H7 (cell line): Measurements from ENCODE around the gene SLC22A8. TPM values are rescaled to one million over a fixed set of nuclear protein-coding genes. Genes with fewer than 3 reads are reported as not detected.
"Not testable (repeated sequence)": the region's sequence is repeated elsewhere in the genome, so short reads cannot be mapped to it uniquely, and the experiment has no call there.

Source experiments
- DNase-seq: peaks from one replicate; pipeline ENCODE4 v3.0.0; 2012
- H3K27me3 ChIP-seq: 2 replicates; pipeline ENCODE4 v1.6.0; 2011; ENCODE audit warnings: mild to moderate bottlenecking, low read length; ENCODE audit not compliant: control insufficient read depth, insufficient read depth
- H3K36me3 ChIP-seq: replicated peaks from 2 replicates; pipeline ENCODE4 v1.5.1; 2011; ENCODE audit warnings: low read length; ENCODE audit not compliant: control insufficient read depth, insufficient read depth
- H3K4me3 ChIP-seq: 2 replicates; pipeline ENCODE4 v1.5.1; 2011; ENCODE audit warnings: low read depth, mild to moderate bottlenecking, control low read depth, low read length, moderate library complexity; ENCODE audit not compliant: insufficient read depth
- total RNA-seq: library from RNA; depleted of rRNA; stranded (reverse); fragments of >200 nt; shearing (Covaris generic); gene quantifications from 2 replicates; pipeline ENCODE4 v1.2.3, GENCODE V29; 2014; rRNA removed

Gene SLC22A8
- total RNA-seq, 1 experiment from 2014 or later = not detected

DNA sequence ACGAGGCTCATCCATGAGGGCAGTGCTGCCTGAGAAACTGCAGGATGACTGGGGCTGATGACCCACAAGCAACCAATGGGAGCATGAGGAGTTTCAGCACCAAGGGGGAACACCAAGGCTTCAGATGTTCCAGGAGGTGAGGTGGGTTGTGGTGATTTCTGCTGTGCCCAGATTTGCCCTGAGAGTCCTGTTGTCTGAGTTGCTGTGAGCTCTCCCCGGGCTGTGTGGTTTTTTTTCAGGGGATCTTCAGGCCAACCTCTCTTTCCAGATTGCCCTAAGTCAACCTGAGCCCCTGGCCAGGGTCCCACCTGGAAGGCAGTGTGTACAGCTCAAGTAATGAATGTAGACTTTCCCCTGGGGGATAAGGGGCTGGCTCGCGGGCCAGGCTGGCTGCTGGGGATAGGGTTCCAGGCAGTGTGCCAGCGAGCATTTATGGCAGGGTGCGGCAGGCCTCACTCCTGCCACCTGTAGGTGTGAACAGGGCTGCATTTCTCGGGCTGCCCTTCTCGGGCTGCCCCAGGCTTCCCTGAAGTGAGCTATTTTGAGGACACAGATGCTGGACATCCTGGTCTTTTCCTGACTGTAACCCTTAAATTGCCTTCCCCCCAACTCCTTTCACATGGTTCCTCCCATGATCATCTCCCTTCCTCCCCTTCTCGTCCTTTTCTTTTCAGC is 40.7 kb downstream of the SLC22A8 start:
- Histone ChIP-seq H3K27me3 (peaks cover 2% of the 10 kb centered on the region; the same call in 1 of the 2 replicates), H3K4me3 (no peak overlapping the region), H3K36me3 (no peaks in the 10 kb centered on the region)
- peak; percentile 83 for DNase-seq

DNA sequence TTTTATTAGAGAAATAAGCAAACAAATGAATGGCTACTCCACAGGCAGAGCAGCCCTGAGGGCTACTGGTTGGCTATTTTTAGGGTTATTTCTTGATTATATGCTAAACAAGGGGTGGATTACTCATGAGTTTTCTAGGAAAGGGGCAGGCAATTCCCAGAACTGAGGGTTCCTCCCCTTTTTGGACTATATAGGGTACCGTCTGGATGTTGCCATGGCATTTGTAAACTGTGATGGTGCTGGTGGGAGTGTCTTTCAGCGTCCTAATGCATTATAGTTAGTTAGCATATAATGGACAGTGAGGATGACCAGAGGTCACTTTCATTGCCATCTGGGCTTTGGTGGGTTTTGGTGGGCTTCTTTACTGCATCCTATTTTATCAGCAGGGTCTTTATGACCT is 50.1 kb downstream of the SLC22A8 start:
- no peak for DNase-seq
- no peaks in the 10 kb centered on the region for H3K36me3 ChIP-seq
- H3K4me3 ChIP-seq = no peak overlapping the region
- H3K27me3 ChIP-seq = no peaks in the 10 kb centered on the region

DNA sequence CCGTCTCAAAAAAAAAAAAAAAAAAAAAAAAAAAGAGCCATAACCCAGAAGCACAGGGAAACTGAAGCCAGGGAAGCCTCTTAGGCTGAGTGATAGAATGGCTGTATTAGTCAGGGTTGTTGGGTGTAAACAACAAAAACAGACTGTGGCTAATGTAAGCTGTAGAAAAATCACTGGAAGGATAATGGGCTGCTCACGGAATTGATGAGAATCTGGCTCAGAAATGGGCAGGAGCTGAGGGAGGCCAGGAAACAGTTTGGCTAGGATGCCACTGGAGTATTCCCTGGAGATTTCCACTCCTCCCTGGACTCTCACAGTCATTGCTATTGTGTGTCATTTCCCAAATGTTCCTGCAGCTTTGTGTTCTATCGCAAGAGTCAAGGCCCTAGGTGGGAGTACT is 53.2 kb downstream of the SLC22A8 start:
- Histone ChIP-seq H3K27me3 (no peaks in the 10 kb centered on the region), H3K36me3 (no peaks in the 10 kb centered on the region), H3K4me3 (no peak overlapping the region)
- DNase-seq = no peak

DNA sequence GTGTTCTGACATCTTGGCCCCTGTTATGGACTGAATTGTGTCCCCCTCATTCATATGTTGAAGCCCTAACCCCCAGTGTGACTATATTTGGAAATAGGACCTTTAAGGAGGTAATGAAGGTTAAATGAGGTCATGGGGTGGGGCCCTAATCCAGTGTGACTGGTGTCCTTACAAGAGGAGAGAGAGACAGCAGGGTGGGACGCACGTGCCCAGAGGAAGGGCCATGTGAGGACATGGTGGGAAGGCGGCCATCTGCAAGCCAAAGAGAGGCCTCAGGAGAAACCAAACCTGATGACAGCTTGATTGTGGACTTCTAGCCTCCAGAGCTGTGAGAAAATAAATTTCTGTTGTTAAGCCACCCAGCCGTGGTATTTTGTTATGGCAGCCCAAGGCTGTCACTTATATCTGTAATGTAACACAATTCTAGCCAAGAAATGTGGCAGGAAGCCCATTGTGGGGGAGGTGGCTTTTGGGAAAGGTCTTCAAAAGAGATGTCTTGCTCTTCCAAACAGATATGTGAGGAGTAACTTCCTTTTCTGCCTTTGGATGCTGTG is 54.5 kb downstream of the SLC22A8 start:
- no peak for DNase-seq
- no peaks in the 10 kb centered on the region for H3K36me3 ChIP-seq
- no peak overlapping the region for H3K4me3 ChIP-seq
- H3K27me3 ChIP-seq = no peaks in the 10 kb centered on the region

DNA sequence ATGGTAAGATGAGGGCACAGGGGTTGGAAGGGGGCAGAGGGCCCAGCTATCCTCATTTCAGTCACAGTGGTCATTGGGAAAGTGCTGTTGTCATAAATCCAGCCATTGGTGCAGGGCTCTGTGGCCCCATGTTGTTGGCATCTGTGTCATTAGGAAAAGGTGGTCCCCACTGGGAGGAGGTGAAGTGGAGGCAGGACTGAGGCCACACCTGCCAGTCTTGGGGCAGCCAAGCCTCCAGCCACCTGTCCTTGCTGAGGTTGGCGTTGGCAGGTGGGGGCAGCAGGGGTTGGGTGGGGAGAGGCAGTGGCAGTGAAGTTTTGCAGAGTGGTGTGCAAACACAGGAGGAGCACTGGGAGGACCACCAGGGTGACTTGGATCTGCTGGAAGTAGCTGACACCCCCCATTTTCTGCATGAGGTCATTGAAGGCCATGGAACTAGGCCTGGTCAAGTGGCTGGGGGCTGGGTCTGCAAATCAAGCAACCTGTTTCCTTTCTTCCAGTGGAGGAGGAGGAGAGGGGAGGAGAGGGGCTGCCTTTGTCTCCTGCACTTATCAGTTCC is 56.1 kb downstream of the SLC22A8 start:
- DNase-seq = no peak
- H3K4me3 ChIP-seq = no peak overlapping the region
- no peaks in the 10 kb centered on the region for H3K36me3 ChIP-seq
- H3K27me3 ChIP-seq = no peaks in the 10 kb centered on the region

DNA sequence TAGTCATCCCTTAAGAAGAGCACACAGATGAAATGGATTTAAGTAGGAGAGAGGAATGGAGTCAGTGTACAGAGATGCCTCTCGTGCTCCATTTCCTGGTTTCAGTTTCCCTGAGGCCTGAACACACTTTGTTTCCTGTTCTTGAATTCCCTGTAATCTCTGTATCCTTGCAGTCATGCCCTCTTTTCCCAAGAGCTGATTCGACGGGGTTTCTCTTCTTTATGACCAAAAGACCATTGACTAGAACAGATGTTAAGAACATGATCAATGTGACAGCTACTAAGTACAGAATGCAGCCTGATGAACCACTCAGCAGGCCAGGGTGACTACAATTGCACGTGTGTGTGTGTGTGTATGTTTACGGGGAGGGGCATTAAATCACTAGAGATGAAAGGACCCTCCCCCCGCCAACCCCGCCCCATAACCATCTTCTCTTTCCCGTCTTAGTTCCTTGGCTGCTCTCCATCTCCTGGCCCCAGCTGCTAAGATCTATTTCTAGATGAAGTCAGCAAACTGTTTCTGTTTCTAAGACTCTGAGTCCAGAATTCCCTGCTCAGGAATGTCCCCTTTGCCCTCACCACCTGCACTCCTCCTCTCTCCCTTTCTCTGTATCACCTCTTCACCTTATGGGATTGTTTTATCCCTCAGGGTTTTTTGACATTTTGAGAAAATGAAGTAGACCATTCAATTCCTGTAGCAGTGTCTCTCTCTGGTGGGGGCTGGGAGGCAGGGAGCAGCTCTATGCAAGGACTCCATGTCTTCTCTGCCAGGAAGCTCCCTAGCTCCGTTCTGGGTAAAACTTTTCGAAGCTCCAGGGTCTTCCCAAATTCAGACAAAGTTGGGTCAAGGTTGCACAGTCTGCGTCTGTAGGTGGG is 56.9 kb downstream of the SLC22A8 start:
- Histone ChIP-seq H3K36me3 (no peaks in the 10 kb centered on the region), H3K4me3 (no peak overlapping the region), H3K27me3 (no peaks in the 10 kb centered on the region)
- DNase-seq = no peak

DNA sequence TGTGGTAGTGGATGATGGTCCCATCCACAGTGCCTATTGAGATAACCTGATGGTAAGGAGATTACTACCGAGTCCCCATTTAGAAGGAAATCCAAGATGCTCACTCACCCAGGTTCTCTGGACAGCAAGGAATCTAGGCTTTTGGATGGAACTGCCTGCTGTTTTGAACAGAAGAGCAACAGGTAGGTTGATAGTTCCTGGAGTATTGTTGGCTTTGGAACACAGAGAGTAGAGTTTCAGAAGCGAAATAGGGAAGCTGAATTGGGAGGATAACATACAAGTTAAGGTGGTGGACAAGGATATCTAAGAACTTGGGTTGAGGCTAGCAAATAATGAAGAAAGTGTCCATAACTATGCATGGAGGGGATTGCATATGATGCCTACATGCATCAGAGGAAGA is 58.5 kb downstream of the SLC22A8 start:
- H3K4me3 ChIP-seq = no peak overlapping the region
- DNase-seq = no peak
- no peaks in the 10 kb centered on the region for H3K36me3 ChIP-seq
- H3K27me3 ChIP-seq = no peaks in the 10 kb centered on the region

DNA sequence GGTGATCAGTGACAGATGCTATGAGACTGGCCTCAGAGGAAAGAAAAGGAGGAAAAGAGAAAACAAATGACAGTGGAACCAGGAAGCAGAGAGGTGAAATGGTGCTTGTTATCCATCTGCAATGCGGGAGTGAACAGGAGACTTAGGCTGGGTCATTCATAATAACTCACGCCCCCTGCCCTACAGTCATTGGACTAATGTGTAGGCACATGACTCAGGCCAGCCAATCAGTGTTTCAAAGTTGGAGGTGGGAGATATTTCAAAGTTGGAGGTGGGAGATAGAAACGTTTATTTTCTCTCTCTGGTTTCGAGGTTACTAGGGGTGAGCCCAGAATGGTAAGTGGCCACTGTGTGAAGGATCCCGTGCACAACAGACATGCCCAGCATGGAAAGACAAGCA is 61.2 kb downstream of the SLC22A8 start:
- Histone ChIP-seq H3K27me3 (no peaks in the 10 kb centered on the region), H3K36me3 (no peaks in the 10 kb centered on the region), H3K4me3 (no peak overlapping the region)
- no peak for DNase-seq

DNA sequence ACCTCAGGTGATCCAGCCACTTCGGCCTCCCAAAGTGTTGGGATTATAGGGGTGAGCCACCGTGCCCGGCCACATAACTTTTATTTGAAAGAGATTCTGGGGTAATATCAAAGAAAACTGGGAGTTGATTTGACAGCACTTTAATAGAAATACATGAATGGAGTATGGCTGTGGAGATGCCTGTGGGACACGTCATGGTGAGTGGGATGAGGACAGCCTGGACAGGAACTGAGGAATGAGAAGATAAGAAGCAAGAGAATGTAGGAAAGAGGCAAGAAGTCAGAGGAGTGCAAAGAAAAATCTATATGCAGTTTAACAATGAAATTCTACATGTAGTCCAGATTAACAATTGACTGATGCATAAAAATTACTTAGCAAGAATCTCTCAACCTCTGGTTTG is 61.8 kb downstream of the SLC22A8 start:
- Histone ChIP-seq H3K36me3 (no peaks in the 10 kb centered on the region), H3K4me3 (no peak overlapping the region), H3K27me3 (no peaks in the 10 kb centered on the region)
- no peak for DNase-seq

DNA sequence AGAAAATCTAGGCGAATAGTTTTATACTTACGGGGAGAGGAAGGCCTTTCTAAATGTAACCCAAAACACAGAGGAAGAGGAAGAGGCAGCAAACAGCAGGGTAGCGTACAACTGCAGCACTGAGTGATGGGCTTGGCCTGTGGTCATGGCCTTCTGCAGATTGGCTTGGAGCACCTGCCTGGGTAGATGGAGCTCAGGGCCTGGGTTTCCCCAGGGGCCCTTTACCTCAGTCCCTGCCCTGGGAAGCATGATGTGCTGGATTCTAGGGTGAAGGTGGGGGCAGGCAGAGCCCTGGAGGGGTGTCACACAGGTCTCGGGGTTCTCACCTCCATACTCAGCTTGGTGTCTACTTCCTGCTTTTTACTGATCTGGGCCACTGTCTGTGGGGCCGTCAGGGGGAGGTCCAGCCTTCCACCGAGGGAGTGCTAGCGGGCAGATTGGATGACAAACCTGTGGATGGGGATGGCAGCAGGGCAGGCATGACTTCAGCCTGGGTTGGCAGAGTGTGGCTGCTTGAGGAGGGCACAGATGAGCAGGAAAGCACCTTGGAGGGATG is 66.8 kb downstream of the SLC22A8 start:
- Histone ChIP-seq H3K27me3 (no peaks in the 10 kb centered on the region), H3K4me3 (no peak overlapping the region), H3K36me3 (no peaks in the 10 kb centered on the region)
- DNase-seq = no peak

DNA sequence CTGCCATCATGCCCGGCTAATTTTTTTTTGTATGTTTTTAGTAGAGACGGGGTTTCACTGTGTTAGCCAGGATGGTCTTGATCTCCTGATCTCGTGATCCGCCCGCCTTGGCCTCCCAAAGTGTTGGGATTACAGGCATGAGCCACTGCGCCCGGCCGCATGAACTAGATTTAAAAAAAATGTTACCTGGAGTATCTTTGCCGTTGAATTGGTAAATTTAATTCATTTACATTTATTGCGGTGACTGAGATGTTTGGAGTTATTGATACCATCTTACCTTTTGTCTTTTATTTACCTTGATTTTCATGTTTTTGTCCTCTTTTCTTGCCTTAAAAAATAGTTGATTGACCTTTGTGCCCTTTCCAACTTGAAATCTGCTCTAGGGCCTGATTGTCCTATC is 70.1 kb downstream of the SLC22A8 start:
- DNase-seq, H3K4me3 ChIP-seq, H3K27me3 ChIP-seq, H3K36me3 ChIP-seq: not testable (repeated sequence)

Other genes starting within 250 kb of the SLC22A8 start
- 32.1 and 42.9 TPM in 2 replicates for gene TAF6L, start 244.4 kb downstream of the SLC22A8 start, total RNA-seq
- gene TMEM179B, start 228.4 kb downstream of the SLC22A8 start, total RNA-seq = 50.1 and 55.2 TPM in 2 replicates
- 30.2 and 42.1 TPM in 2 replicates for gene TMEM223, start 223.8 kb downstream of the SLC22A8 start, total RNA-seq
- 19.1 and 19.3 TPM in 2 replicates for gene NXF1, start 210.4 kb downstream of the SLC22A8 start, total RNA-seq
- gene STX5, start 183.8 kb downstream of the SLC22A8 start, total RNA-seq = 24.0 and 29.0 TPM in 2 replicates
- not detected in 2 replicates for gene TEX54, start 183.0 kb downstream of the SLC22A8 start, total RNA-seq
- gene WDR74, start 176.3 kb downstream of the SLC22A8 start, total RNA-seq = 153 and 160 TPM in 2 replicates
- gene SLC3A2, start 134.9 kb downstream of the SLC22A8 start, total RNA-seq = 271 and 340 TPM in 2 replicates
- gene CHRM1, start 94.5 kb downstream of the SLC22A8 start, total RNA-seq = not detected in 2 replicates
- not detected in 2 replicates for gene SLC22A6, start 30.9 kb downstream of the SLC22A8 start, total RNA-seq
- not detected in 2 replicates for gene SLC22A24, start 128.4 kb upstream of the SLC22A8 start, total RNA-seq
- gene SLC22A25, start 227.8 kb upstream of the SLC22A8 start, total RNA-seq = 0.18 TPM in 1 of 2 replicates, not detected in the other